ENCODE data around the gene PEX14.

Gene PEX14

GRCh38 chr1:10631811-10632593 is 157.3 kb downstream of the PEX14 start:
- DNase-seq (ENCODE audit: low read depth, low spot score): no peak

- DNase-seq (ENCODE audit: low read depth, low spot score): no peak
These were observed 157.9 kb downstream of the PEX14 start for GRCh38 chr1:10632691-10633090.

GRCh38 chr1:10633416-10633815 is 158.7 kb downstream of the PEX14 start:
- DNase-seq (ENCODE audit: low read depth, low spot score): no peak

- no peak for DNase-seq (ENCODE audit: low read depth, low spot score)
These were observed 159.3 kb downstream of the PEX14 start for GRCh38 chr1:10634075-10634427.

- no peak for DNase-seq (ENCODE audit: low read depth, low spot score)
These were observed 159.8 kb downstream of the PEX14 start for GRCh38 chr1:10634428-10635084.

- no peak for DNase-seq (ENCODE audit: low read depth, low spot score)
These were observed 160.5 kb downstream of the PEX14 start for GRCh38 chr1:10635085-10635896.

- DNase-seq (ENCODE audit: low read depth, low spot score): no peak
These were observed 161.2 kb downstream of the PEX14 start for GRCh38 chr1:10635992-10636391.

GRCh38 chr1:10637400-10637799 is 162.7 kb downstream of the PEX14 start:
- no peak for DNase-seq (ENCODE audit: low read depth, low spot score)

- no peak for DNase-seq (ENCODE audit: low read depth, low spot score)
These were observed 163.2 kb downstream of the PEX14 start for GRCh38 chr1:10637834-10638558.

- no peak for DNase-seq (ENCODE audit: low read depth, low spot score)
These were observed 163.8 kb downstream of the PEX14 start for GRCh38 chr1:10638559-10639005.

- DNase-seq (ENCODE audit: low read depth, low spot score): no peak
These were observed 164.4 kb downstream of the PEX14 start for GRCh38 chr1:10639011-10639774.

- no peak for DNase-seq (ENCODE audit: low read depth, low spot score)
These were observed 165.2 kb downstream of the PEX14 start for GRCh38 chr1:10639775-10640578.

- DNase-seq (ENCODE audit: low read depth, low spot score): no peak
These were observed 166.2 kb downstream of the PEX14 start for GRCh38 chr1:10640843-10641553.

- DNase-seq (ENCODE audit: low read depth, low spot score): no peak
These were observed 167.2 kb downstream of the PEX14 start for GRCh38 chr1:10641976-10642375.

- no peak for DNase-seq (ENCODE audit: low read depth, low spot score)
These were observed 167.8 kb downstream of the PEX14 start for GRCh38 chr1:10642403-10643080.

GRCh38 chr1:10643607-10644306 is 169.0 kb downstream of the PEX14 start:
- DNase-seq (ENCODE audit: low read depth, low spot score): no peak

- DNase-seq (ENCODE audit: low read depth, low spot score): no peak
These were observed 169.8 kb downstream of the PEX14 start for GRCh38 chr1:10644307-10645128.

Measured in activated naive CD8-positive, alpha-beta T cell treated with anti-CD3 and anti-CD28 coated beads, Interleukin-2, amount 50 U/mL, for 16 hours (primary cell).